Activated T-helper 1 cell treated with Interleukin-2 at 50 U/mL for 16 hours (primary cell): ENCODE data around the gene WDR91.
A peak's percentile ranks its signal among the peaks of the same experiment; 100 is the strongest.
"Not testable (repeated sequence)": the region's sequence is repeated elsewhere in the genome, so short reads cannot be mapped to it uniquely, and the experiment has no call there.

ENCODE experiments used
- DNase-seq: peaks from one replicate; pipeline ENCODE4 v3.0.0-alpha.2; 2020; ENCODE audit warnings: low read depth

Gene WDR91

DNA sequence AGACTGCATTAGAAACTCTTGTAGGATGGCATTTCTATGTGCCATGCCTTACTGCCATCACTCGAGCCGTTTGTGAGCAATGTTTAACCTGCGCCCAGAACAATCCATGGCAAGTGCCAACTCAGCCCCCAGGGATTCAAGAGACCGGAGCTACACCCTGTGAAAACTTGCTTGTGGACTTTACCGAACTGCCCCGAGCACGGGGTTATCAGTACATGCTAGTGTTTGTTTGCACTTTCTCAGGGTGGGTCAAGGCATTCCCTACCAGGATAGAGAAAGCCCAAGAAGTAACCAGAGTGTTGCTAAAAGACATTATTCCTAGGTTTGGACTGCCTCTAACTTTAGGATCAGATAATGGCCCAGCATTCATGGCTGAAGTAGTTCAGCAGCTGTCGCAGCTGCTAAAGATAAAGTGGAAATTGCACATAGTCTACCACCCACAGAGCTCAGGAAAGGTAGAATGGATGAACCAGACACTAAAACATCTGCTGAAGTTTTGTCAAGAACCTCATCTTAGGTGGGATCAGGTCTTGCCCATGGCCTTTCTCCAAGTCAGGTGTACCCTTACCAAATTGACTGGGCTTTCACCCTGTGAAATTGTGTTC lies 31.9 kb downstream of the WDR91 start:
- DNase-seq = no peak

DNA sequence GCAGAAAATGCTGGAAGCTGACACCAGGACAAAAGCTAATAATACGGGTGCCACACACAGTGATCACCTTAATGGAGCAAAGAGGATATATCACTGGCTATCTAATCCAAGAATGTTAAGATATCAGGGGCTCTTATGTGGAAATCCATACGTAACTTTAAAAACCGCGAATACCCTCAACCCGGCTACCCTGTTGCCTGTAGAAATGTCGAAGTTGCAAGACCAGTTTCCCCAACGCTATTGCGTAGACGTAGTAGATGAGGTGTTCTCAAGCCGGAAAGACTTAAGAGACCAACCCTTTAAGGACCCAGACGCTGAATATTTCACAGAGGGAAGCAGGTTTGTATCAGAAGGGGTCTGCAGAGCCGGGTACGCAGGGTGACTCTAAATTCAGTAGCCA lies 33.0 kb downstream of the WDR91 start:
- DNase-seq = no peak

DNA sequence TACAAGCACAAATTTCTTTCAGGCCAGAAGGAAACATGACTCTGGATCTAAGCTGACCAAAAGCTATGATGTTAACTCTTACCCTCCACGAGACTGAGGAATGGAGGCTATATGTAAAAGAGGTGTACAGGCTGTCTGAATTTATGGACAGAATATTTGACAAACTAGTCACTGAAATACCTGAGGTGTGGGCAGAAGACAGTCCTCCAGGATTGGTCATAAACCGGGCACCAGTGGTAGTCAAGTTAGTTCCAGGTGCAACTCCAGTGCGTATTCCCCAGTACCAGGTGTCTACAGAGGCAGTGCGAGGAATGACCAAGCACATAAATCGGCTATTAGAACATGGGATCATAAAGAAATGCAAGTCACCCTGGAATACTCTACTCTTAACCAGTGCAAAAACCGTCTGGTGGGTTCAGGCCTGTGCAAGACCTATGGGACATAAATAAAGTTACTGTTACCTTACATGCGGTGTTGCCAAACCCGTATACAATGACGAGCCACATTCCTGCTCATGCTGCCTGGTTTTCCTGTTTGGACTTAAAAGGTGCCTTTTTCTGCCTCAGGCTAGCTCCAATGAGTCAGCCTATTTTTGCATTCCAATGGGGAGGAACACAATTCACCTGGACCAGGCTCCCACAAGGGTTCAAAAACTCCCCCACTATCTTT lies 34.2 kb downstream of the WDR91 start:
- no peak for DNase-seq

DNA sequence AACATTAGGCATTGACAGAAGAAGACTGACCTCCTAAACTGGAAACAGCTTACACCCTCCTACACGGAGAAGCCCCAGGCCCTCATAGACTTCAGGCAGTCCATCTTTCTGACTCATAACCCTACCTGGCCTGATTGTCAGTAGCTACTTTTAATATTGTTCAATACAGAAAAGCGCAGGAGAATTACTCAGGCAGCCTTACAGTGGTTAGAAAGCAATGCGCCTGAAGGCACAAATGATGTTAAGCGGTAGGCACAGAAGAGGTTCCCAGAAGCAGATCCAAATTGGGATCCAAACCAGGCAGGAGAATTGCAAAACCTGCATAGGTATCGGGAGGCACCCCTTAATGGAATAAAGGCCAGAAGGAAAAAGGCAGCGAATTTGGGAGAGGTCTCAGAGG lies 35.4 kb downstream of the WDR91 start:
- no peak for DNase-seq

DNA sequence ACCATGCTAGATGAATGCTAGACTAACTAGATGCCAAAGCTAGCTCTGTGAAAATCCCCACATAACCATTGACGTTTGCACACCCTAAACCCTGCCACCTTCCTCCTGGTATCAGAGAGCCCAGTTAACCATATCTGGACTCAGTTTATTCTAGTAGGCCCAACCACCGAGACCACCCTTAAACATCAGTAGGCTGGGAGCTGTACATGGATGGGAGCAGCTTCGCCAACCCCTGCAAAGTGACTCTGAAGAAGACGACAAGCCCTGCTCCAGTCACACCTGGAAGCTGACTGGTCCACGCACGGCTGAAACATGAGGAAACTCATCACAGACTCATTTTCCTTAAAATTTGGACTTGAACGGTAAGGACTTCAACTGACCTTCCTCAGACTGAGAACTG lies 36.4 kb downstream of the WDR91 start:
- no peak for DNase-seq

DNA sequence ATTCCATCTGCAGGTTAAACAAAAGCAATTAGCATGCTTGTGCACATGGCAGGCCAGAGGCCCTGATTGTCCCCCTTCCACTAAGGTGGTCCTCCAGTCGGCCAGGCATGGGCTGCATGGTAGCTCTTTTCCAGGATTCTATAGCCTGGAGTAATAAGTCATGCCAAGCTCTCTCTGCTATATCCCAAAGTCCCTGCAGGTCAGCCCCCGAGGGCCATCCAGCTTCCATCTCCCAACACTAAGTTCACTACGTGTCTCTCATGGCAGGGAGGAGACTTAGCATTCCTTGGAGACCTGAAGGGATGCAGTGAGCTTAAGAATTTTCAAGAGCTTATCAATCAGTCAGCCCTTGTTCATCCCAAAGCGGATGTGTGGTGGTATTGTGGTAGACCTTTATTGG lies 37.4 kb downstream of the WDR91 start:
- DNase-seq = not testable (repeated sequence)

DNA sequence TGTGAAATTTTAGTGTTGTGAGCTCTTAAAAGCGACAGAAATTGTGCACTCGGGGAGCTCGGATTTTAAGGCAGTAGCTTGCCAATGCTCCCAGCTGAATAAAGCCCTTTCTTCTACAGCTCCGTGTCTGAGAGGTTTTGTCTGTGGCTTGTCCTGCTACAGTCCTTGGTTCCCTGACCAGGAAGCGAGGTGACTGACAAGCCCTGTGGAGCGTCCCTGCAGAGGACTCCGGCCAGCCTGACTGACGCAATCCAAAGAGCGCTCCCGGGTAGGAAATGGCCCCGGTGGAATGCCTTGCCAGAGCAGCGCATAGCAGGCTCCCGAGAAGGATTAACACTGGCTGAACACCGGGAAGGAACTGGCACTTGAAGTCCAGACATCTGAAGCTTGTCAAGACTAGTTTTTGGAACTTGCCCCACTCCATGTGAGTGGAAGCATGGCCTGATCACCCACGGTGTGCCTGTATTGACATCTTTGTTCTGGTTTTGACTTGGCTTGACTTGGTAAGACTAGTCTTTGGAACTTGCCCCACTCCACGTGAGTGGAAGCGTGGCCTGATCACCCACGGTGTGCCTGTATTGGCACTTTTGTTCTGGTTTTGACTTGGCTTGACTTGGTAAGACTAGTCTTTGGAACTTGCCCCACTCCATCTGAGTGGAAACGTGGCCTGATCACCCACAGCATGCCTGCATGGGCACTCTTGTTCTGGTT lies 39.6 kb downstream of the WDR91 start:
- DNase-seq = not testable (repeated sequence)

DNA sequence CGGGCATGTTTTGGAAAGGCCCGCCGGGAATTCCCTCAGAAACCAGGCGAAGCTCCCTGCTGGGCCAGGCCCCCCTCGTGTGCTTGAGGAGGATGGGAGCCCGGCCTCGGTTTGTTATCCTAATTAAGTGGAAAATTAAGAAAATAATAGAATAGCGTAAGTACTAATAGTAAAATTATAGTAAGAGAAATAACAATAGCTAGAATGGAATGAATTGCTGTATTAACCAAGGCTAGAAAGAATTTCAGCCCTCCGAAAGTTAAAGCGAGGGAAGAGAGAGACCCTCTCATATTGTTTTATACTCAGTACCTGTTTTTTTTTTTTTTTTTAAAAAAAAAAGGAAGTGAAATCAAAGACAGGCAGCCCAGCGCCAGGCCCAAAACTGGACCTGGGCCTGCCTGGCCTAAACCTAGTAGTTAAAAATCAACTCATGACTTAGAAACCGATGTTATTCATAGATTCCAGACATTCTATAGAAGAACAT lies 40.3 kb downstream of the WDR91 start:
- not testable (repeated sequence) for DNase-seq

DNA sequence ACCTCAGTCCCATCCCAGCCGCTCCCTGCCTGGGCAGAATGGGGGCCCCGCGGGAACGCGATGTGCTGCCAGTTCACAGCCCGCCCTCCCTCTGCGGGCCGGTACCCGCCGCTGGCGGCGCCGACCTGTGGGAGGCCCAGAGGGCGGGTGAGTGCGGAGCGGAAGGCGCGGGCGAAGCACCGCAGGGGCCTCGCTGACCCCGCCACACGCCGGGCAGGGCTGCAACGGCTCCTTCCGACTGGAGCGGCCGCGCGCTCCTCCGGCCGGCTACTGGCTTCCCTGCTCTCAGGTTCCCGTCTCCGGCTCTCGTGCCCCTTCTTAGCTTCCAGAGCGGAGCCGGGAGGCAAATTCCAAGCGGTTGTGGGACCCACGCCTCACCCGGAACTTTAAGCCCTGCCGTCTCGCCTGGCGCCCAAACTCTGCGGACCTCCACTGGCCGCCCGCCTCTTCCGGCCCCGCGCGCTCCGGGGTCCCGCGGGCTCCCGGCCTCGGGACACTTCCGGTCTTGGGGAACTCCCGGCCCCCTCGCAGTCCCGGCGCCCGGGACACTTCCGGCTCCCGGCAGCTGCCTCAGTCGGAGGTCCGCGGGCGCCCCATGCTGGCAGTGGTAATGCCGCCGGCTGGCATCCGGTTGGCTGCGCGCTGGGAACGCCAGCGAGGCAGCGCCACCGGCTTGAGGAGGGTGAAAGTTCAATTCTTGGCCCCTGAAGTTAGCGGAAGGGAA lies 40.9 kb downstream of the WDR91 start, which contains the start of gene CYREN:
CYREN (minus strand) TSS at position 434 of the 724 bp plus-strand sequence. CDS start 1,785 bp downstream, outside the sequence.
- peak; percentile 85 for DNase-seq

DNA sequence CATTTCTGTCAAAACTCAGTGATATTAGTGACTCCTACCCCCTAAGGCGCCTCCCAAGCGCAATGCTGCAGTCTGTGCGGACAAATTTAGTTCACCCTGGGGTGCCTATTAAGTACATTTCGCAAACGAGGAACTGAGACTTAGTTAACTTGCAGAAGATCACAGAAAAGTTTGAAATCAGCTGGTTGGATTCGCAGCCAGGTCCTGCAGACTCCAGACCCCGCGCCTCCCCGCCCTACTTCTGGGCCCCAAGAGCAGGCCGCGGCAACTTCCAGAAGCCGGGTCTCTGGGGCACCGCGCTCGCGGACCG lies 41.4 kb downstream of the WDR91 start:
- DNase-seq = no peak

DNA sequence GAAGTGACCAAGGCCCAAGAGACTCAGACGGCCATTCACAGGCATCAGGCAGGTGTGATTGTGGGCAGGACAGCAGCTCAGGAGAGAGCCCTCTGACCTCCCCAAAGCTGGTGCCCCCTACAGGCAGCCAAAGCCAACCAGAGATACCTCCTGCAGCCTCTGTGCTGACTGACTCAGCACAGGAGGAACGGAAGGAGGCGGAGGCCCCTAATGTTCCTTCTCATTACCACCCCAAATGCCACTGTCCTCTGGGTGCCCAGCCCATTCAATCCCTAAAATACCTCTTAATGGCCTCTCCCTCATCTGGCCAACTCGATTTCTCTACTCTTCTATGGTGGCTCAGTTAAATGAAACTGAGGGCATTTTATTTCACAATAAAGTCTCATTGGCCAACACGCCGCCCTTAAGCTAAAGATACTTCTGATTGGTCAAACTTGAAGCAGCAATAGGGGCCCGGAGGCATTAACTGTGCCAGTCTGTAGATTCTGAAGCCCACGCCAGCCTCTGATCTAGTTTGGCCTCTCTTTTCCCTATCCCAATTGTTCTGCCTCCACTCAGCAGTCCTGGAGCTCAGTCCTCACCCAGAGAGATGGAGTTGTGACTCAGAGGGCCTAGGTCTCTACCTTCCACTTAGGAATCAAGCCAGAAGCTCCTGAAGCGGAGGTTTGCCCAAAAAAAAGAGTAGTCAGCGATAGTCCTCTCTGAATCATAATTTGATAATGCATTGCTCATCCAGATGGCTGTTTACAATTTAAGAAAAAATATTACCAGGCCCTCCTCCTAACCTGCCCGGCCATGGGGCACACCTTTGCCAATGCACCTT lies 42.0 kb downstream of the WDR91 start:
- peak; percentile 38 for DNase-seq

DNA sequence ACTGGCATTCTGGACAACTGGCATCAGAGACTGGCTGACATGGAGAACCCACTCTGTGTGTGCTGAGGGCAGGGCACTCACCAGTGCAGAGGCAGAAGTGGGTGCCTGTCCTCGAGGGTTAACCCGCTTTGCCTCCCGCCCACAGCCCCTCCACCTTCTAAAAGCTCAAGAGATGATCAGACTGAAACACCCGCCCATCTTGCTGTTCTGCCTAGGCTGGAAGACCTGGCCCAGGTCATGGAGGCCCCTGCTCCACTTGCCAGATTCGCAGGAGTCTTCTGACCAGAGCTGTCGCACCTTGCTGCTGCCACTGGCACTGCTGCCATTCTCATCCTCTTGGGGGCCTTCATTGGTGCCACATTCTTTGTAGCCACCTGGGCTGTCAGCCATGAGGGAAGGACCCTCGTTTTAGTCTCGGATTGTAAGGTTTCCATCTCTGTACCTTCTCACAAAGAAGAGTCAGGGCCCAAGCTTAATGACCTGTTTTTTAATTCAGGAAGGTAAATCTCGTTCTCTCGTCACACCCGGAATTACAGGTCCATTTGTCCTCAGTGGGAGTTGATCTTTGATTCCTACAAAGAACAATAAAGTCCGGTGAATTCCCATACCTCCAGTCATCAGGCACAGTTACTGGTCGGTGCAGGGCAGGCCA lies 42.7 kb downstream of the WDR91 start:
- DNase-seq = no peak

DNA sequence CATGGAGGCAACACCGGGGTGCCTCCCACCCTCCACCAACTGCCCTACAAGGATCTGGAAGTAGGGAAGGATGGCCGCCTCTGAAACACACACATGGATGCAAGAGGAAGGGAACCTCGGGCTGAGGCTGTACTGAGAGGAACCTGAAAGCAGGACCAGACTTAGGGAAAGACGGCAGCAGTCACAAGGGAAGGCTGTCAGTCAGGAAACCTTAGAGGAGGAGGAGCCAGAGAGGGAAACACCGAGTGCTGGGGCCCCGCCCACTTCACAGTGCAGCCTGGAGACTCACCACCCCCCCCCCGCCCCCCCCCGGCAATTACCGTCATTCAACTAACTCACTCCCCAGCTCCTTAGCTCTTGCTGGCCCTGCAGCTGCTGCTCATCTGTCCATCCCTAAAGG lies 43.3 kb downstream of the WDR91 start:
- DNase-seq = no peak

DNA sequence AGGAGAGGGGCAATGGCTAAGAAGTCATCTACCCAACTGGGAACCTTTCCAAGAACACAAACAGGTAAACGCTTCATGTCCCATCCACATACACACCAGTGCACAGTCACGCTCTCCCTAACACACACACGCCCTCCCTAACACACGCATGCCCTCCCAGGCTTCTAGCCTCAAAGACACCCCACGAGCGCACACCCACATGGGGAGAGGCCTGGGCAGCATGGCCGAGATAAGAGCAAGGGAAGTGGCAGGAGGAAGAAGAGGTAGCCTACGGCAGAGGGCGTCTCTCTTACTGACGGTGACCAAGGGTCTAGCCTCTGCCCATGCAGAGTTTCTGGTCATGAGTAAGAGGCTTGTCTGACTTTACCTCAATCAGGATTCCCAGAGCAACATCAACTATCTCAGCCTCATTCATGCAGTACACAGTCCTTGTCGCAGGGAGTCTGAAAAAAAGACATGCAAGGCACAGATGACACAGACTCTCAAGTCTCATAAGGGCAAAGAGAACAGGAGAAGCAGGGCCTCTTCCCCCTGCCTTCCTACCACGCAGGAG lies 43.9 kb downstream of the WDR91 start:
- no peak for DNase-seq

DNA sequence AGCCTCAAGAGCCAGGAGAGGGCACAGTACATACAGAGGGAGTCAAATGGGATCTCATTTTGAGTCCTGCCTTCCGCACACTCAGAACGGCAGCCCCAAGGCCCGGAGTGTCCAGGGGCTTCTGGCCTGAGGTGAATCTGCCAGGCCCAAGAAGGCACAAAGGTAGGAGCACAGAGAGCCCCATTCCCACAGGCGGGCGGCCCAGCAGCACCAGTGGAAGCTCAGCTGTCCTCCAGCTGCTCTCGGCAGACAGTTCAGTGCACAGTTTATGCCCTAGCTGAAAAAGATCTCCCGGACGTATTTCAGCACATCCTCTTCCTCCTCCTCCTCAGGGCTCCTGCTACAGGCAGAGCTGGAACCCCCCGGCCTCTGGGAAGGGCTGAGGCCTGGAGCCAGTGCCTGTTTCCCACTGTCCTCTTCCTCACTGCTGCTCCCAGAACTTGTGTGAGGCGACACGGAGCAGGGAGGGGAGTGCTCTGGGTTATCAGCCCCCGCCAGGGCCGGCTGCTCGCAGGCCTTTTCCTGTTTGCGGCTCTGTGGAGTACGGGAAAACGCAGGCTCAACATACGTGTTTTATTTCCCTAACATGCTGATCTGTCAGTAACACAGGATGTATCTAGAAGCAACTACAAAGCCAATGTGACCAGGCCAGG lies 44.9 kb downstream of the WDR91 start:
- DNase-seq = no peak

DNA sequence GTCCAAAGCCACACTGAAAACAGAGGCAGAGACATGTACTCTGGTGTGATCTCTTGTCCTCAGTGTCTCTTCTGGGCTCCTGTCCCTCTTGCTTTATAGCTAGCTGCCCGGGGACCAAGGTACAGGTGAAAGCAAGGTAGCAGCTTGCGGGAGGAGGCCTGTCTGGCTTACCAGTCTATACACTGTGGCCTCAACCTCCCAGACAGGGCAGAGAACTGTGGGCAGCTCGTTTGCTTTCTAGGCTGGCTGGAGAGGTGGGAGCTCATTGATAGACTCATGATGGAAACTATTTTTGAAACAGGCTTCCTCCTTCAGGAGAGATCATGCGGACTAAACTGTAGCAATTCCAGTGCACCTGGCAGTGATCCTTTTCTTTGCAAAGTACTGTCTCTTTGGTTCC lies 45.5 kb downstream of the WDR91 start:
- DNase-seq = no peak

DNA sequence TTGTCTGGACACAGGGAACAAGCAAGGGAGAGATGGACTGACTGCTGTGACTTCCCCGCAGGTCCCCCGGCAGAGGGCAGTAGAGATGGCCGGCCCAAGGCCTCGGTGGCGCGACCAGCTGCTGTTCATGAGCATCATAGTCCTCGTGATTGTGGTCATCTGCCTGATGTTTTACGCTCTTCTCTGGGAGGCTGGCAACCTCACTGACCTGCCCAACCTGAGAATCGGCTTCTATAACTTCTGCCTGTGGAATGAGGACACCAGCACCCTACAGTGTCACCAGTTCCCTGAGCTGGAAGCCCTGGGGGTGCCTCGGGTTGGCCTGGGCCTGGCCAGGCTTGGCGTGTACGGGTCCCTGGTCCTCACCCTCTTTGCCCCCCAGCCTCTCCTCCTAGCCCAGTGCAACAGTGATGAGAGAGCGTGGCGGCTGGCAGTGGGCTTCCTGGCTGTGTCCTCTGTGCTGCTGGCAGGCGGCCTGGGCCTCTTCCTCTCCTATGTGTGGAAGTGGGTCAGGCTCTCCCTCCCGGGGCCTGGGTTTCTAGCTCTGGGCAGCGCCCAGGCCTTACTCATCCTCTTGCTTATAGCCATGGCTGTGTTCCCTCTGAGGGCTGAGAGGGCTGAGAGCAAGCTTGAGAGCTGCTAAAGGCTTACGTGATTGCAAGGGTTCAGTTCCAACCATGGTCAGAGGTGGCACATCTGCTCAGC lies 46.8 kb downstream of the WDR91 start:
- DNase-seq = no peak

DNA sequence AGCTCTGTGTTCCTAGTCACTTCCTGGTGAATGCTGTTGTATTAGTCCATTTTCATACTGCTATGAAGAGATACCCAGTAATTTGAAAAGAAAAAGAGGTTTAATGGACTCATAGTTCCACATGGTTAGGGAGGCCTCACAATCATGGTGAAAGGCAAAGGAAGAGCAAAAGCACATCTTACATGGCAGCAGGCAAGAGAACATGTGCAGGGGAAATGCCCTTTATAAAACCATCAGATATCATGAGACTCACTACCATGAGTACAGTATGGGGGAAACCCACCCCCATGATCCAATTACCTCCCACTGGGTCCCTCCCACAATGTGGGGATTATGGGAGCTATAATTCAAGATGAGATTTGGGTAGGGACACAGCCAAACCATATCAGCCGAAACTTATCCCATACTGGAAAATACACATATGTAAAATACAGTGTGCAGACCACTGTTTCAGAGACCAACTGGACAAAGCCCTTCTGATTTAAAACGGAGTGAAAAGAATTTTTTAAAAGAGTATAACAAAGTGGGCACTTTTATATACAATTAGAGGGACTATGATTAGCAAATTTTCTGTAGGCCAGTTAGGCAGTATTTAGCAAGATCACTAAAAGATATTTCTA lies 48.8 kb downstream of the WDR91 start:
- DNase-seq = no peak

DNA sequence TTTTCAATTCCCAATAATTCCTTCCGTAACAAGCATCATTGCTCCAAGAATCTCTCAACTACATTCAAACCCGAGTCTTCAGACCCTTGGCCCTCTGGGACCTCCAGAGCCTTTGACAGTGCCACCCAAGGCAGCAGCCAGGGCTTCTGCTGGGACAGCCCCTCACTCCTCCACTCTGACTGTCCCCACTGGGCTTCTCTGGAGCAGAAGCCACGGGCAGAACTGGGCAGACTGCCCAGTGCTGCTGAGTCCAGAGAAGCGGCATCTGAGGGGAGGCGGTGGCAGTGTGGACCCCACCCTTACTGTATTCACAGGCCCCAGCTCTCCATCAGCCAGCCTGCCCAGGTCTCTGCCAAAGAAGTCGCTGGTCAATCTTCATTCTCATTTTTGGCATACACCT lies 49.7 kb downstream of the WDR91 start:
- DNase-seq = no peak
